DMS114 treated with DMSO at 0.1 percent for 48 hours (cell line): ENCODE measurements around the gene FBRSL1.
"Not testable (repeated sequence)": the region's sequence is repeated elsewhere in the genome, so short reads cannot be mapped to it uniquely, and the experiment has no call there.

Experiments
- DNase-seq: peaks from one replicate; lab custom pipeline; 2025; ENCODE audit not compliant: unreplicated experiment; lab: John Stamatoyannopoulos, UW

Gene FBRSL1

GRCh38 chr12:132453361-132454192 is 36.4 kb upstream of the FBRSL1 start:
- DNase-seq, result no peak

- no peak for DNase-seq
These were observed 35.6 kb upstream of the FBRSL1 start for GRCh38 chr12:132454193-132454932.

- no peak for DNase-seq
These were observed 35.0 kb upstream of the FBRSL1 start for GRCh38 chr12:132454933-132455418.

- no peak for DNase-seq
These were observed 34.4 kb upstream of the FBRSL1 start for GRCh38 chr12:132455565-132455964.

GRCh38 chr12:132456186-132456943 is 33.6 kb upstream of the FBRSL1 start:
- no peak for DNase-seq

- no peak for DNase-seq
These were observed 32.9 kb upstream of the FBRSL1 start for GRCh38 chr12:132456944-132457495.

GRCh38 chr12:132458441-132458840 is 31.5 kb upstream of the FBRSL1 start:
- no peak for DNase-seq

- DNase-seq, result no peak
These were observed 30.9 kb upstream of the FBRSL1 start for GRCh38 chr12:132458846-132459641.

- no peak for DNase-seq
These were observed 29.4 kb upstream of the FBRSL1 start for GRCh38 chr12:132460571-132460970.

- DNase-seq, result no peak
These were observed 28.4 kb upstream of the FBRSL1 start for GRCh38 chr12:132461526-132461925.

GRCh38 chr12:132462788-132463187 is 27.2 kb upstream of the FBRSL1 start:
- no peak for DNase-seq

- DNase-seq, result not testable (repeated sequence)
These were observed 26.5 kb upstream of the FBRSL1 start for GRCh38 chr12:132463284-132463924.

- not testable (repeated sequence) for DNase-seq
These were observed 25.6 kb upstream of the FBRSL1 start for GRCh38 chr12:132464304-132464703.

GRCh38 chr12:132464820-132465219 is 25.1 kb upstream of the FBRSL1 start:
- DNase-seq, result no peak

- no peak for DNase-seq
These were observed 24.4 kb upstream of the FBRSL1 start for GRCh38 chr12:132465269-132466190.

- DNase-seq, result no peak
These were observed 23.4 kb upstream of the FBRSL1 start for GRCh38 chr12:132466241-132467201.

GRCh38 chr12:132467511-132467910 is 22.4 kb upstream of the FBRSL1 start:
- no peak for DNase-seq

GRCh38 chr12:132469423-132469822 is 20.5 kb upstream of the FBRSL1 start:
- DNase-seq, result no peak
